AG08396 (cell line): ENCODE data around the gene SLC8B1.

ENCODE experiments used
- DNase-seq: peaks from one replicate; pipeline ENCODE4 v3.0.0; 2012; ENCODE audit warnings: low spot score, mixed read lengths

The SLC8B1 gene

DNA sequence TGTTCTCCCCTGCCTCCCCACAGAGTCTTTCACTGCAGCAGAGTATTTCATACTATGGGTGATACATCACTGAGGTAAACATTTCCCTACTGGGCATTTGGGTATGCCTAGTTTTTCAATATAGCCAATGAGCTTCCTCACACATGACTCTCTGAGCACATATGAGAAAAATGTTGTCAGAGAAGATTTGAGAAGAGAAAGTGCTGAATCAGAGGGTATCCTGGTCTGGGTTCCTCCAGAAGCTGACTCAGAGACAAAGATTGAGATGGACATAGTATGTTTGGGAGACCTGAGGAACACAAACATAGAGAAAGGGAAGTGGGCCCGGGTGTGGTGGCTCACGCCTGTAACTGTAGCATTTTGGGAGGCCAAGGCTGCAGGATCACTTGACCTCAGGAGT lies 12.6 kb downstream of the SLC8B1 start:
- peak; percentile 78 for DNase-seq

DNA sequence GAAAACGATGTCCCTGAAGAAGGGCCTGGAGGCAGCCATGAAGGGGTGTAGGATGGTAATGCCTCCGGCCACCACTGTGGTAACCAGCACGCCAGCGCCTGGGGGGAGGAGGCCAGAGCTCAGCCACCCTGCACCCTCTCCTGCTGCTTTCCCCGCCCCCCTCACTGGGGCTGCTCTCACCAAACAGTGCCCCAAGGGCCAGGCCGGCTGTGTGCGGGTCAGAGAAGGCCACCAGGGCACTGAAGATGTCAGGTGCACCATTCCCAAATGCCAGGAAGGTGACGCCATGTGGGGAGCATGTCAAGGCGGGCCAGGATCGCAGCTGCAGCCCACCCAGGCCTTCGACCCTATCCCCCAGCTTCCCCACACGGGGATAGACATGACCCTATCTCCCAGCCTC lies 14.5 kb downstream of the SLC8B1 start:
- no peak for DNase-seq

DNA sequence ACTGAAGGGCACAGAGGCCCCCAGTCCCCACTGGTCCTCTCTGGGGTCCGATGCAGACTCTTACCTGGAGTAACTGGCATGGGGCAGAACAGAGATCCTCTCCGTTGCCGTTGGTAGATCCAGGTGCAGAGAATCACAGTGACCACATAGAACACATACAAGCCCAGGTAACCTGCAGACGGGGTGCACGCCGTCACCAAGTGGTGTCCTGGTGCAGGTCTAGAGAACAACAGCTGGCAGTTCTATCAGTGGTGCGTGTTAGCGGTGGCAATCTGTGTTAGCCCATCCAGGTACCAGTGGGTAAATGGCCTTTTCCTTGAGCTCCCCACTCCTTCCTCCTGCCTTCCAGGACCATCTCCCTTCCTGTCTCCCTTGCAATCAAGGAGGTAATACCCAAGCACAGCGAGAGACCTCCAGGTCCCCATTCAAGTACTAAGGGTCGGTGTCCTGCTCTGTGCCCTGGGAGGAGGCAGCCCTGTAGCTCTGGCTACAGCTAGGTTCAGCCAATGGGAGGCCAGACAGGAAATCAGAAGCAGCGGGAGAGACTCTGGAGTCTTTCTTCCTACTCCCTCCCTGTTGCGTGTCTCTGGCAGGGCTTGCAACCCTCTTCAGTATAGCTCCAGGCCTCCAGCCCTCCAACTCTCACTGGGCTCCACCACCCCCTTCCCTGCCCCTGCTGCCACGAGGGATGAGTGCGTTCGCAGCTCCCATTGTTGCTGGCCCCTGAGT lies 15.8 kb downstream of the SLC8B1 start:
- no peak for DNase-seq

DNA sequence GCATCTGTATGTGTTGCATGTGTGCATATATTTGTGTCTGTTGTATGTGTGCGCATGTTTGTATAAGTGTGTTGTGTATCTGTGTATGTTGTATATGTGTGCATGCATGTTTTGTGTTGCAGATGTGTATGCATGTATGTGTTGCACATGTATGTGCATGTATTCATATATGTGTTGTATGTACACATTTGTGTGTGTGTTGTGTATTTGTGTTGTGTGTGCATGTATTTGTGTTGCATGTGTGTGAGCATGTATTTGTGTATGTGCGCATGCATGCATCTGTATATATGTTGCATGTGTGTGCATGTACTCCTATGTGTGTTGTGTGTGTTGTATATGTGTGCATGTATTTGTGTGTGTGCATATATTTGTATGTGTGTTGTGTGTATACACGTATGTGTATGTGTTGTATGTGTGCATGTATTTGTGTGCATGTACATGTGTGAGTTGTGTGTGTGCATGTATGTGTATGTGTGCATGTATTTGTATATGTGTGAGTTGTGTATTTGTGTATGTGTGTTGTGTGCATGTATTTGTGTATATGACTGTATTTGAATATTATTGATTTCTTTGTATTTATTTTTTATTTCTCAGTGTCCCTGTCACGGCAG lies 16.8 kb downstream of the SLC8B1 start:
- no peak for DNase-seq

DNA sequence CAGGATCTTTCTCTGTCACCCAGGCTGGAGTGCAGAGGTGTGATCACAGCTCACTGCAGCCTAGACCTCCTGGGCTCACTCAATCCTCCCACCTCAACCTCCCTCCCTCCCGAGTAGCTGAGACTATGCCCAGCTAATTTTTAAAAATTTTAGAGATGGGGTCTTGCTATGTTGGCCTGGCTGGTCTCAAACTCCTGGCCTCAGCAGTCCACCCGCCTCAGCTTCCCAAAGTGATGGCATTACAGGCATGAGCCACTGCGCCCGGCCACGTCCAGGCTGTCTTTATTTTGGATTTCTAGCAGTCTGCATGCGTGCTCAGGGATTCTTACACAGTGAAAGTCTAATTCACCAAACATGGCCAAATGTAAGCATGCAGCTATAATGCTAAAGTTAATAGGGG lies 17.8 kb downstream of the SLC8B1 start:
- DNase-seq, result no peak

DNA sequence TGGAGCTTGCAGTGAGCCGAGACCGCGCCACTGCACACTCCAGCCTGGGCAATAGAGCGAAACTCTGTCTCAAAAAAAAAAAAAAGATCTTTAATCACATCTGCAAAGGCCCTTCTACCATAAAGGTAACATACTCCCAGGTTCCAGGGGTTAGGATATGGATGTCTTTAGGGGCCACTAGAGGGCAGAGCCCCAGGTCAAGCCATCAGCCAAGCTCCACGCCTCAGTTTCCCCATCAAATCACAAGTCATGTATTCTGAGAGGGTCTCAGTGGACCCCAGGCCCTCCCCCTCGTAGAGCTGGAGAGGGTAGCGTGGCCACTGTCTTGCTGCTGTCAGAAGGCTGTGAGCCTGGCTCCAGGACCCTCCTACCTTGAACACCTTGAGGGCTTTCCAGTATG lies 18.8 kb downstream of the SLC8B1 start:
- DNase-seq, result no peak

DNA sequence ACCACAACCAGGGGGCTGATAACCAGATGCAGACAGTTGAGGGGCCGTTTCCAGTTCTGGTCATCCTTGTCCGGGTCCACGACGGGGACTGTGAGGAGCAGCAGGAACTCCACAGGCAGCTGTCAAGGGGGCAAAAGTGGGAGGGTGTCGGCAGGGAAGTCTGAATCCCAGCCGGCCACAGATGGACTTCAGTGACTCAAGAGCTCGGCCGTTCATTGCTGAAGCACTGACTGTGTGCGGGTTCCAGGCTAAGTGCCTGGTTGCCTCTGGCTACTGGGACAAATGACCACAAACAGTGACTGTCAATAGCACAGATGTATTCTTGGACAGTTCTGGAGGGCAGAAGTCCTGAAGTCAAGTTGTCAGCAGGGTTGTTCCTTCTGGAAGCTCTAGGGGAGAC lies 19.6 kb downstream of the SLC8B1 start:
- no peak for DNase-seq

DNA sequence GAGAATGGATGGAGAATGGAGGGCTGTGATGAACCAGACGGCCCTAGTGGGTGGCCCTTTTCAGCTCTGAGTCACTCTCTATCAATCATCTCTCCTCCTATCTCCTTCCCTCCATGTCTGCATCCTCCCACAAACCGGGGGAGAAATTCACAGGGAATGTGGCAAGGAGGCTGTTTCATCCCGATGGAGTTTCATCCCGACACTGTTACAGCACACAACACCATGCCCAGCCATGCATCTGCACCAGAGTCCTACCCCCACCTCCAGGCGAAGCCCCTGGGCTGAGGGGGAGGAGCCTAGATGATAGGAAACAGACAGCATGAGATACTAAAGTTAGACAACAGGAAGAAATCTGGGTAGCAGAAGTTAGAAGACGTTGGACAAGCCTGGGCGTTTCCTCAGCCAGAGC lies 20.8 kb downstream of the SLC8B1 start:
- no peak for DNase-seq

DNA sequence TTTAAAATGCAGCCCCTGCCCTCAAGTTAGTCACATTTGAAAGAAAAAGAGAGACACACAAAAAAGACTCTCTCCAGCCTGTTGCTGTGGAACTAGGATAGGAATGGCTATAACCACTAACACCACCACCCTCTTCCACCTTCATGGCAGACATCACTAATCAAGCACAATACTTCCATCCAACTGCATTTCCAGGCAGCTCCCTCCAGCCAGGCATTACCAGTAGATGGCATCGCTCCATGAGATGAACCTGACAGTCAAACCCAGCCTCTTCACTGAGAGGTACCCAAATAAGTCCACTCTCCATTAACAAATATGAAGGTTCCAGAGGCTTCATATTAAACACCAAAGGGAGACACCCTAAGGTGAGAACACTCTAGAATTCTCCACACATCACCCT lies 24.4 kb downstream of the SLC8B1 start:
- DNase-seq, result no peak

DNA sequence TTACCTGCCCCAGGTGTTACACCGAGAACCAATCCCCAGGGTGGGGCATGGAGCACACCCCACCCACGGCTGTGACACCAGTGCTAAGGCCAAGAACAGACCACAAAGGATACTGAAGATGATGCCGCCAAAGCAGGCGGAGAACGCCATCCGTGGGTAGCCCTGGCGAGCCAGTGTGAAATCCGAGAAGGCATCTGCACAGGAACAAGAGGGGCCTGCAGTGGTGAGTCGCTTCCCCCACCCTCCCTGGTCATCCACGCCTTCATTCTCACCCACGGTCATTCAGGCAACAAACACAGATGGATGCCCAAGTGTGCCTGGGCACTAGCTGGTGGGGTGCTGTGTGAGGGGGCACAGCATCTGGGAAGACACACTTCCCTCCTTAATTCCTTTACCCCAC lies 28.5 kb downstream of the SLC8B1 start:
- DNase-seq, result no peak

DNA sequence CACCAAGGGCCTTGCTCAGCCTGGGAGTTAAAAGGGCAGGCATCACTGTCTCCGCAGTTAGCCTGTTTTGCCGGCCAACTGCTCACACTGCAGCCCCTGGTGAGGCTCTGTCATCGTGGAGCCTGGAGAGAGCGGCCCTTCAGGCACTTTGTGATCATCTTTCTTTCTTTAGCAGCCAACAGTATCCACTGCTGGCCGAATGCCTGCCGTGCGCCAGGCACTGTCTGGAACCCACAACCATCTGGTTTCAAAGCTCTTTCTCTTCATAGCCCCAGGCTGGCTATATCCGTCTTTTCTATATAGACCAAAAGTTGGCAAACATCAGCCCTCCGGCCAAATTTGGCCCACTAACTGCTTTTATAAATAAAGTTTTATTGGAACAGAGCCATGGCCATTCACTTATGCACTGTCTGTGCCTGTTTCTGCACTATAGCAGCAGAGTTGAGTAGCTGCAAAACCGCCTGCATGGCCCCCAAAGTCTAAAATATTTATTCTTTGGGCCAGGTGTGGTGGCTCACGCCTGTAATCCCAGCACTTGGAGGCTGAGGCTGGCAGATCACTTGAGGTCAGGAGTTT lies 29.5 kb downstream of the SLC8B1 start:
- DNase-seq, result no peak

DNA sequence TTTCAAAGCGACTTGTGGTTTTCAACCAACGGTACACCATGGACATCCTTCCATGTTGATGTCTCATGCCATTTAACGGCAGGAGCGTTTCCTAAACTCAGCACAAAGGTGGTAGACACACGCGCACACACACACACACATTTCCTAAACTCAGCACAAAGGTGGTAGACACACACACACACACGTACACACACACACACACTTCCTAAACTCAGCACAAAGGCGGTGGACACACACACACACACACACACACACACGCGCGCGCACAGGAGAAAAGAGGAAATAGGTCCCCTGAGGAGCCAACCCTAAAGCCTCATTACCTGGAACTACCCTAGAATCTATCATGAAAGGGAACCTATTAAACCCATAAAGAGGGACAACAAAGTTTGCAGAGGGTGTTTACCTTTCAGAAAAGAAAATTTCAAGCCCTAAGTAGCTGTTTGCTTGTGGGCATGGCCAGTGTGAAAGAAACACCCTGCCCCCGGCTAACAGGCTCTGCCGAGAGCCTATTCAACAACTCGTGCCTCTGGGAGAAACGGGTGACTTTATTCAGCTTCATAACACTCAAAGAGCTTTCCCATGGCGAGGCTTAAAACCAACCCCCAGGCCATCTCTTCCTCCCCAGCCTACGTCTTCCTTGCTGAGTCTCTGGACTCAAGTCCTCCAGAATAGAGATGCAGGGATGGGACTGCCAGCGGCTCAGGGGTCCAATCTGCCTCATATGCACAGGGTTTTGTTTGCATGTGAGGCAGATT lies 31.8 kb downstream of the SLC8B1 start:
- DNase-seq, result no peak

DNA sequence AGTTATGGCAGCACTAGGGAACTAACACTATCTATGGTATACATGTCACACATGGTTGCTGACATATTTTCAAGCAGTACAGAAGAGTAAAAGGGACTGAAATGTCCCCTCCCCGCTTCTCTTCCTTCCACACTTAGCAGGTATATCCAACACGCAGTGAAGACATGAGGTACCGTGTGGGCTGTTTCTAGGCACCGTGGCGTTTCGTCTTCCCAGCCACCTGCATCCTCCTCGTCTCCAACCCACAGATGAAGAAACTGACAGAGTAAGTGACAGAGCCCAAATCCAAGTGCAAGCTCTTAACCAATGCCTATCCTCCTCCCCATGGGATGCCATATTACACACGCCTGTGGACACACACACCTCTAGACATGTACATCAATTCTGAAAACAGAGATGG lies 32.4 kb downstream of the SLC8B1 start:
- no peak for DNase-seq

DNA sequence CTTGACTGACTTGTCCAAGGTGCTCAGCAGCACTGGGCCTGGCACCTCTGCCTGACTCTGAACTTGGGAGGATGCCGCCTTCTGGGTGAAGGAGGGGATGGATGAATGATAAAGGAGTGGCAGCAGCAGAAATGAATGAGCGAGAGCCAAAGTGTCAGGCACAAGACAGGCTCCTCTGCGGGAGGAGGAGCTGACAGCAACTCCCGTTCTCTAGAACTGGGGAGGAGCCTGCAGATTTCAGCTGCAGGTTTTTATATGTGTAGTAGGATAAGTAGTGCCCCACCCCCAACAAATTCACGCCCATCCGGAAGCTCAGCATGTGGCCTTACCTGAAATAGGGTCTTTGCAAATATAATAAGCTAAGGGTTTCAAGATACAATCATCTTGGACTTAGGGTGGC lies 33.1 kb downstream of the SLC8B1 start:
- no peak for DNase-seq

DNA sequence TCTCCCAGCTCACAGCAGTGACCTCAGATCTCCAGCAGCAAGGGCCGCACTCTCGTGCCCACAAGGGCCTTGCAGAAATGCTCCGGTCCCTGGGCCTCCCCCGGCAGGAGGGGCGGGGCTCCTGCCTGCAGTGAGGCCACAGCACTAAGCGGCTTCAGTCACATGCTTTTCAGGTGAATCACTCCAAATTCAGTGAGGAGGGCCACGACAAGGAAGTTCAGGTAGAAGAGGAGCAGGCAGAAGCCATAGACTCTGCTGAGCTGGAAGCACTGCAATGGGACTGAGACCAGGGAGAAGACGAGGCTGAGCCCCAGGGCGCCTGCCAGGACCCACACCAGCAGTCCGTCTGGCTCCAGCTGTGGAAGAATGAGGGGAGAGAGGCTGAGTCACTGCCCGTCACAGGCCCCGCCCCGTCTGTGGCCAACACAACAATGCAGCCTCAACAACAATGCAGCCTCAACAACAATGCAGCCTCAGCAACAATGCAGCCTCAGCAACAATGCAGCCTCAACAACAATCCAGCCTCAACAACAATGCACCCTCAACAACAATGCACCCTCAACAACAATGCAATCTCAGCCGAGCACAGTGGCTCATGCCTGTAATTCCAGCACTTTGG lies 35.2 kb downstream of the SLC8B1 start:
- peak; percentile 94 for DNase-seq

DNA sequence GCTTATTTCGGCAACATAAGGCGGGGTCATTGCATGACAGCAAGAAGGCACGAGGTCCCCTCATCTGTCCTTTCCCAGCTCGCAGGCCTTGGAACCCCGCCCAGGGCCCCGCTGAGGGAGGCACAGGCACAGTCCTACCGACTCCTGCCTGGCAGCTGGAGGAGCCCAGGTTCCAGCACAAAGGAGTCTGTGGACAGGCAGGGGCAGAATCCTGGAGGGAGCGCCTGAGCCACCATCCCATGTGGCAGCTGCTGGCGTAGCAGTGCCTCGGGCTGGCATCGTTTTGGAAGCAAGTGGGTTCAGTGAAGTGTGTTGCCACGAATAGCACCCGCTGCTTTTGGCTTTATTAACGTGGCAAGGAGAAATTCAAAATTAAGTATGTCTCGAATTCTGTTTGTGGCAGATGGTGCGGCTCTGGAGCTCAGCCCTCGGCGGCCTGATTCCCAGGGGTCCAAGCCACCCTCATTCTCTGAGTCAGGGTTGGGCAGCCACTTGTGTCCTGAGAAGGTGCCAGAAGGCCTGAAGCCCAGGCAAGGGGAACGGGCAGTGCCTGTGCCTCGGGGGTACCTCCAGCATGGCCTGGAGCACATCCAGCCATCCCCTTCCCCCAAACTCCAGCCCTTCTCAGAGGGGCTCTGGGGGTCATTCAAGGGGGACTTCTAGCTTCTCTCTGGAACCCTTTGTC lies 35.9 kb downstream of the SLC8B1 start:
- no peak for DNase-seq

DNA sequence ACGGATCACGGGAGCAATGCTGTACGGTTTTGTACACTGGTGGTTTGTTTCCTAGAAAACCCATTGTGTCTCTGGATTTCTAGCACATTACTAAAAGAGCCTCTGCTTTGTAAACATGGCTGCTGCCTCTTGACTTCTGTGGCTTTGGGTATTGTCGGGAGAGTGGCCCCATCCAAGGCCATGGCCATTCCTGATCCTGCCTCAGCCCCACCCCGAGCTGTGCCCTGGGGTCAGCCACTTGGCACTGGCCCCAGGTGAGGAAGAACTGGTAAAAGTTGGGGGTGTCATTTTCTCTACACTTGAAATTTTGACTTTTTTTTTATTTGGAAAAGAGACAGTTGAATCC lies 36.5 kb downstream of the SLC8B1 start:
- DNase-seq, result no peak

DNA sequence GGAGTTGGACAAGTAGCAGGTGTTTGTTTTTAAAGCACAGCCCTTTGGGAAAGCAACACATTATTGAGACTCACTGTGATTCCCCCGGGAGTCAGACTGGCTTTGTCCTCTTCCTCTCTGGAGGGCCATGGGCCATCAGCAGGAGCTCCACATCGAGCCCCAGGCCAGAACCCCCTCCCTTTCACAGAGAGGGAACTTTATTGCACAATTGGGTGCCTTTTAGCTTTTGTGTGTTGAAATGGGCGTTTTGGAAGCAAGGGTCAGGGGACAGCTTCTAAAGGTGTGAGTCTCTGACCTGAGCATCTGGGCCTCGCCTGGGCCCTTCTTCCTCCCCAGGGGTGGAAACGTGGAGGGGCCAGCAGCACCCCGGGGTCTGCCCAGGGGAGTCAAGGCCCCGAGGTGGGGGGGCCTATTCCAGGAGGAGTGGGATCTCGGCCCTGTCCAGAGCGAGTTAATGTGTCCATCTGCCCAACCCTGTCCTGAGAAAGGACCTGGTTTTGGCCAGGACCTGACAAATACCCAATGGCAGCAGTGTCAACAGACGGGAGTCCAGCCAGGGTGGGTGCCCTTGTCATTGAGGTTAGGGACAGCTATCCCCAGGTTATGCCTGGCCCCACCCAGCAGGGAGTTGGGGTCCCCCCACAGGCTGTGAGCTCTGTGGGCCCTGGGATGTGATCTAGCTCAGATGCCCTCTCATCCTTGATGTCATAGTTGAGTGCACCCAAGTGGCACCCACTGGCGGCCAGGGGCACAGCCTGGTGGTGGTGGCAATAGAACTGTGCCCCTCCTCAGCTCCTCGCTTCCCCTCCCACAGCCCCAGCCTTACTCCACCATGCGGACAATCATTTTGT lies 37.1 kb downstream of the SLC8B1 start:
- DNase-seq, result no peak

DNA sequence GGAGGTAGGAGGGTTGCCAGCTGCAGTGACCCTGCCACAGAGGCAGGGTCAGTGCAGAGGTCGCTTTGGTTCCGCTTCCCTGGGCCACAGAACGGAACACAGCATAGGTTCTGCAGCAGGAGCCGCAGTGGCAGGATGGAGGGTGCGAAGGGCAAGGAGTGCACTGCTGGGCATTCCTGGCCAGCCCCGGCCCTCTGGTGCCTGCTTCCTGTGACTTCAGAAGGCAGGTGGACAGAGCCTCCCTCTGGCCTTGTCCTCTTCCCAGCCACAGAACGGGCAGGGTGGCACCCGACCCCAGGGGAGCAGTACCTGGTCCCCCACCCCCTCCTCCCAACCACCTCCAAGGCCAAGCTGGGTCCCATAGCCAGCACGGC lies 37.7 kb downstream of the SLC8B1 start:
- DNase-seq, result no peak

DNA sequence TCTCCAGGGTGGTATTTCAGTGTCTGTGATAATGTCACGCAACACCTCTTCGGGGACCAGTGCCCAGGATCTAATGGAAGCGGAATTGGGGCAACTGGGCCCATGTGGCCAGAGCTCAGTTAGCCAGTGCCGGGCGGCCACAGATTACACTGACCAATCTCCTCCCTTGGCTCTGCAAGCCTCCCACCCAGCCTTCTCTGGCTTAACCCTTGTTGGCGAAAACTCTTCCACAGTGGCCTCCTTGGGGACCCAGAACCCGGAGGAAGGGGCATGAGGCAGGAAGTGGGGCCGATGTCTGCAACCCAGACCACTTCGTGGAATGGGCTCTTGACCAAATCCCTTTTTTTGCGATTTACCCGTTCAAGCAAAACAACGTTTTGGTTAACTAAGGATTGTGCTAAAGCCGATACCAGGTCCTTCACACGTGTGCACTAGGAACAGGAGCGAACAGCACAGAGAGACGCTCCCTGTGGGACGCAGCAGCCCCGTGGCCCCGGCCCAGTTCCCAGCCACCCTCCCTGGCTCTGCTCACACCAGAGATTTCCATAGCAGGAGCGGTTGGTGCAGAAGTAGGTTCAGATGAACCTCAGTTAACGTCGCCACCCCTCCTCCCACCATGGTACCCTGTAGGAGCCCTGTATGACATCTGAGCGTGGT lies 38.2 kb downstream of the SLC8B1 start:
- DNase-seq, result no peak
